Mucosa of rectum (tissue), 2 donors: ENCODE measurements around the gene CDC14B.
"Not testable (repeated sequence)": the region's sequence is repeated elsewhere in the genome, so short reads cannot be mapped to it uniquely, and the experiment has no call there.

ENCODE experiments used
- H3K27ac ChIP-seq, 2 donors: one replicate each; pipeline ENCODE4 v1.7.0; 2013; ENCODE audit warnings: inconsistent platforms in 2 of 2, low read depth in 2 of 2, low read length in 2 of 2
- H3K27me3 ChIP-seq, 2 donors: one replicate each; pipeline ENCODE4 v1.7.0; 2013; ENCODE audit warnings: low read length in 2 of 2; ENCODE audit not compliant: control insufficient read depth in 2 of 2, insufficient read depth in 2 of 2
- H3K36me3 ChIP-seq, 2 donors: one replicate each; pipeline ENCODE4 v1.7.0; 2013; ENCODE audit warnings: low read length in 2 of 2; ENCODE audit not compliant: control insufficient read depth in 2 of 2, insufficient read depth in 2 of 2
- H3K4me1 ChIP-seq, 2 donors: one replicate each; pipeline ENCODE4 v1.7.0; 2013; ENCODE audit warnings: low read length in 2 of 2, mild to moderate bottlenecking in 1 of 2; ENCODE audit not compliant: control insufficient read depth in 2 of 2, insufficient read depth in 2 of 2
- H3K4me3 ChIP-seq, 2 donors: one replicate each; pipeline ENCODE4 v1.7.0; 2013; ENCODE audit warnings: low read length in 2 of 2
- H3K9ac ChIP-seq, 2 donors: one replicate each; pipeline ENCODE4 v1.7.0; 2013; ENCODE audit warnings: low read length in 2 of 2, low read depth in 1 of 2, mild to moderate bottlenecking in 1 of 2
- H3K9me3 ChIP-seq, 2 donors: one replicate each; pipeline ENCODE4 v1.7.0; 2013; ENCODE audit warnings: low read length in 2 of 2; ENCODE audit not compliant: control insufficient read depth in 2 of 2
- donor health status: healthy.
- donor health status: Normal muscosa, but diverticular disease.

The CDC14B gene

DNA sequence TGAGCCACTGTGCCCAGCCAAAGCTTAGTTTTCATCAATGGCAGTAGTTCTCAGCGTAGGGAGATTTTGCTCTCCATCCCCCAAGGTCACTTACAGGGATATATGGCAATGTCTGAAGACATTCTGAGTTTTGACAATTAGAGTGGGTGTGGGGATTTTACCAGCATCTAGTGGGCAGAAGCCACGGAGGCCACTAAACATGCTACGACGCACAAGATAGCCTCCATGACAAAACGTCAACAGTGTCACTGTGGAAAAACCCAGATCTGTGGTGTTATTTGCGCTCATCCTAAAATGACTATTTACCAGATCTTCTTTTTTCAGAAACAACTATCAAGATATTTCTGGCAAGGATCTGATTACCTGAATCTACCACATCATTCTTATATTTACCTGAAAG, 68.2 kb downstream of the CDC14B start:
- Histone ChIP-seq H3K27me3 (no peaks in the 10 kb centered on the region), H3K27ac (no peak overlapping the region), H3K9me3 (no peaks in the 10 kb centered on the region), H3K36me3 (peaks cover 0 to 3% of the 10 kb centered on the region in 2 donors), H3K4me1 (no peaks in the 10 kb centered on the region), H3K9ac (no peak overlapping the region), H3K4me3 (no peak overlapping the region)

DNA sequence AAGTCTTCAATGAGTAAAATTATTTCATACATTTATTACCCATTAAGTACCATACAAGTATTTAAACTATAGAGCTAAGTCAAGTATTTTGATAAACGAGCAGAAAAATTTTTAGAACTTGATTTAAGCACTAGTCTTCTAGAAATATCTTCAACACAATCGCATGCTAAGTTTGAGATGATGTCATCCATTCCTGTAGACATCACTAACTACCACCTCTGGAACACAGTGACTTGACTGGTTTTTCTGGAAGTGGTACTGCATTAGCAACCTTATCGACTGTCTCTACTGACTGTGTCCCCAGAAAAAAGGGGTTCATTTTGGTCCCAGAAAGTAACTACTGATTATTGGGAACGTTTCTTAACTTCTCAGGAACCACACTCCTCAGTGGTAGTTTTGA, 69.0 kb downstream of the CDC14B start:
- Histone ChIP-seq H3K4me3 (no peak overlapping the region), H3K27ac (no peak overlapping the region), H3K4me1 (no peaks in the 10 kb centered on the region), H3K9ac (no peak overlapping the region), H3K27me3 (no peaks in the 10 kb centered on the region), H3K36me3 (peaks cover 0 to 4% of the 10 kb centered on the region in 2 donors), H3K9me3 (no peaks in the 10 kb centered on the region)

GRCh38 chr9:96543131-96543530, 76.5 kb downstream of the CDC14B start:
- H3K27ac ChIP-seq, H3K9me3 ChIP-seq, H3K4me3 ChIP-seq, H3K27me3 ChIP-seq, H3K4me1 ChIP-seq, H3K9ac ChIP-seq: not testable (repeated sequence)
- H3K36me3 ChIP-seq = peaks cover 0 to 12% of the 10 kb centered on the region in 2 donors

DNA sequence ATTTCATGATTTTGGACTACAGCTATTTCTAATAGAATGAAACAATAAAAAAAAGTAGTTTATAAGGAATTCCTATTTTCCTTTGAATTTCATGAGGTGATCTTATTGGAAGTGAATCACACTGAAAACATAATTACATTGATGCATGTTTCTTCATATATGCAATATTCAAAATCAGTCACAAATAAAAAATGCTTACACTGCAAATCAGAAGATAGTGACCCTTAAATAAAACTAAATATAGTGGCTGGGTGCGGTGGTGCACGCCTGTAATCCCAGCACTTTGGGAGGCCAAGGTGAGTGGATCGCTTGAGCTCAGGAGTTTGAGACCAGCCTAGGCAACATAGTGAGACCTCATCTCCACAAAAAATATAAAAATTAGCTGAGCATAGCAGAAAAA, 79.5 kb downstream of the CDC14B start:
- no peak overlapping the region for H3K27ac ChIP-seq
- H3K9ac ChIP-seq = no peak overlapping the region
- H3K4me1 ChIP-seq = no peaks in the 10 kb centered on the region
- H3K36me3 ChIP-seq = peaks cover 0 to 10% of the 10 kb centered on the region in 2 donors
- H3K9me3 ChIP-seq = no peaks in the 10 kb centered on the region
- H3K4me3 ChIP-seq = no peak overlapping the region
- no peaks in the 10 kb centered on the region for H3K27me3 ChIP-seq

- H3K4me3 ChIP-seq = no peak overlapping the region
- no peaks in the 10 kb centered on the region for H3K4me1 ChIP-seq
- peaks cover 0 to 4% of the 10 kb centered on the region in 2 donors for H3K36me3 ChIP-seq
- no peaks in the 10 kb centered on the region for H3K9me3 ChIP-seq
- H3K9ac ChIP-seq = no peak overlapping the region
- H3K27ac ChIP-seq = no peak overlapping the region
- no peaks in the 10 kb centered on the region for H3K27me3 ChIP-seq
These were observed 87.5 kb downstream of the CDC14B start for GRCh38 chr9:96532173-96532572.

DNA sequence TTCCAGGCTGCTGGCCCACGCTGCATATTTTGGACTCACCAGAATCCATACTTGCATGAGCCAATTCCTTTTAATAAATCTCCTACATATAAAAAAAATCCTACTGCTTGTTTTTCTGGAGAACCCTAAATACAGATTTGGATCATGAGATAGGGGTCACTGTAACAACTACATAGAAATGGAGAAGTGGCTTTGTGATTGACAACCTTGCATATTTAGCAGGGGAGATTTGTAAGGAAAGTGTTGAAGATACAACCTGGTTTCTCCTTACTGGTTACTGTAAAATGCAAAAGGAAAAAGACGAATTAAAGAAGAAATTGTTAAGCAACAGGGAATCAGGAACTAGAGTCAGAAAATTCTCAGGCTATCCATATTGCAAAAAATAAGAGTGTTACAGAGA, 94.9 kb downstream of the CDC14B start:
- H3K9me3 ChIP-seq = no peaks in the 10 kb centered on the region
- H3K27ac ChIP-seq = no peak overlapping the region
- H3K27me3 ChIP-seq = no peaks in the 10 kb centered on the region
- no peak overlapping the region for H3K9ac ChIP-seq
- H3K36me3 ChIP-seq = peaks cover 0 to 3% of the 10 kb centered on the region in 2 donors
- no peak overlapping the region for H3K4me3 ChIP-seq
- H3K4me1 ChIP-seq = no peaks in the 10 kb centered on the region

DNA sequence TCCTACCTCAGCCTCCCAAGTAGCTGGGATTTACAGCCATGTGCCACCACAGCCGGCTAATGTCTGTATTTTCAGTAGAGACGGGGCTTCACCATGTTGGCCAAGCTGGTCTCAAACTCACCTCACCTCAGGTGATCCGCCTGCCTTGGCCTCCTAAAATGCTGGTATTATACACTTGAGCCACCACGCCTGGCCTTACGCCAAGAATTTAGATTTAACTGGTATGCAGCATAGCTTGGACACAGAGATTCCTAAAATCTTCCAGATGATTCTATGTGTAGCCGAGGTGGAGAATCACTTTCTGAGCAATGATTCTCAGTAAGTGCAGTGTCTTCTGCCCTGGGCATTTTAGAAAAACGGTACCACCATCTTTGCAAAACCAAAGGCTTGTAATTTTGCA, 95.6 kb downstream of the CDC14B start:
- Histone ChIP-seq H3K36me3 (peaks cover 0 to 3% of the 10 kb centered on the region in 2 donors), H3K27ac (no peak overlapping the region), H3K9ac (no peak overlapping the region), H3K4me1 (no peaks in the 10 kb centered on the region), H3K4me3 (no peak overlapping the region), H3K27me3 (no peaks in the 10 kb centered on the region), H3K9me3 (no peaks in the 10 kb centered on the region)

DNA sequence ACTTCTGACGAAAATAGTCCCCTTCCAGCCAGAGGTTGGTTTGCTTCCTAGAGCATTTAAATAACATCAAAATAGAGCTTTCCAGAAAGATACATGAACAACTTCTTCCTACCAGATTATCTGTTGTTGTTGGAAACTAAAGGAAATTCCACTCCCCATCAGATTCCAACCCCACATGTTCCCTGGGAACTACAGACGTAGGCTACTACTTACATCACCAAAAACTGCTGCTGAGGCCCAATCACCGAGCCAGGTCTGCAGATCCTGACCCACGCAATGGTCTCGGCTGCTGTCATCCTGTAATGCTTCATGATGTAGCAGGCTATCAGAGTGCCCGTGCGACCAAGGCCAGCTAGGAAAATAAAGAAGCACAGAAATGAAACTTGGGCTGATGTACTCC, 96.3 kb downstream of the CDC14B start:
- Histone ChIP-seq H3K4me1 (no peaks in the 10 kb centered on the region), H3K4me3 (no peak overlapping the region), H3K9ac (no peak overlapping the region), H3K27me3 (no peaks in the 10 kb centered on the region), H3K36me3 (peaks cover 0 to 3% of the 10 kb centered on the region in 2 donors), H3K27ac (no peak overlapping the region), H3K9me3 (no peaks in the 10 kb centered on the region)

GRCh38 chr9:96522366-96522765, 97.3 kb downstream of the CDC14B start:
- no peaks in the 10 kb centered on the region for H3K4me1 ChIP-seq

GRCh38 chr9:96519787-96520186, 99.9 kb downstream of the CDC14B start:
- Histone ChIP-seq H3K9me3 (no peaks in the 10 kb centered on the region), H3K4me1 (no peaks in the 10 kb centered on the region), H3K27me3 (no peaks in the 10 kb centered on the region), H3K4me3 (no peak overlapping the region), H3K36me3 (peaks cover 0 to 6% of the 10 kb centered on the region in 2 donors), H3K27ac (no peak overlapping the region), H3K9ac (no peak overlapping the region)

More at GRCh38 chr9:96522366-96522765, 97.3 kb downstream of the CDC14B start:
- Histone ChIP-seq H3K9me3 (no peaks in the 10 kb centered on the region), H3K9ac (no peak overlapping the region), H3K27me3 (no peaks in the 10 kb centered on the region), H3K27ac (no peak overlapping the region), H3K4me3 (no peak overlapping the region), H3K36me3 (peaks cover 0 to 3% of the 10 kb centered on the region in 2 donors)

DNA sequence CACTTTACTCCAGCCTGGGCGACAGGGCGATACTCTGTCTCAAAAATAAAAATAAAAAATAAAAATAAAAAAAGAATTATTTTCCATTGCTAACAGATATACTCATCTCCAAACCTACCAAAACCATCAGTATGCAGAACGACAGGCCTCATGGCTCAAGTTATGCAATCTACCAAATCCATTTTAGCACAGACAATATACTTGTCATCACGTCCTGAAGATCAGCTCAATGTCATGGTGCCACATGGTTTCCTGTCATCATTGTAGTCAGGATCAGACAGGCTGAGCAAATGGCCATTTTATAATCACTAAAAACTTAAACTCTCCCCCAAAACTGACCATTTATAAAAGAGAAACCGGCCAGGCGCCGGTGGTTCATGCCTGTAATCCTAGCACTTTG, 100.5 kb downstream of the CDC14B start:
- Histone ChIP-seq H3K4me3 (no peak overlapping the region), H3K27ac (no peak overlapping the region), H3K9ac (no peak overlapping the region), H3K27me3 (no peaks in the 10 kb centered on the region), H3K36me3 (peaks cover 0 to 9% of the 10 kb centered on the region in 2 donors), H3K9me3 (no peaks in the 10 kb centered on the region), H3K4me1 (no peaks in the 10 kb centered on the region)
